ENCODE data around the gene C20orf204.
A peak's percentile ranks its signal among the peaks of the same experiment; 100 is the strongest.

Gene C20orf204

DNA sequence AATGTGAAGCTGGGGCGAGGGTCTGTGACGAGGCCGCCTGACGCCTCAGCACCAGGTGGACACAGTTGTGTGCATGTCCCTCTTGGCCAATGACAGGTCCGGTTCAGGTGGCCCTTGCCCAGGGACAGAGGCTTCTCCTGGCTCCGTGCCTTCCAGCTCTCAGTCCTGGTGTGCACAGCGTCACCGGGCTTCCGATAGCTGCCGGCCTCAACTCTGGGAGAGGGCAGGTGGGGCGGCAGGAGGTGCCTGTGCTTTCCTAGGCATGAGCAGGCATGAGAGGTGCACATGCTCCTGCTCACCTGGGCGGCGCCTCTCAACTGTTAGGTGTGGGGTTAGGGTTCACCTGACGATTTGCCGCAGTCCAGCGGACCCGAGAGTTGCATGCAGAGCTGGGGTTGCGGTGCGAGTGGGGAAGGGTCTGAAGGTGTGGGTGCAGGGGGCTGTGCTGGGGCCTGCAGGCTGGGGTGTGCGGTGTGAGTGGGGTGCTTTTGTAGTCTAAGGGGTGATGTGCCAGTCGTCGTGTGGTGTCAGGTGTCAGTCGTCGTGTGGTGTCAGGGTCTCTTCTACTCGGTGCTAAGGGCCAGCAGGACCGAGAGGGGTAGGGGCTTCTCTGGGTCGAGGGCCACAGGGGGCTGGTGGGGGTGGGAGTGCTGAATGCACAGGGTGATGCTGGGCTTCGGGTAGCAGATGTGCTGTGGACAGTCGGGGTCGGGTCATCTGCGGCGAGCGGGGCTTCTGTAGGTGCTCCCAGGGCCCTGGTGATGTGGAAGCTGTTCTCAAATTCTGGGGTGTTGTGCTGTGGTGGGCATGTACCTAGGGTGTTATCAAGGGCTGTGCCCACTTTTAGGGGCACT lies 17.2 kb downstream of the C20orf204 start:
- DNase-seq (ENCODE audit: extremely low spot score, insufficient read length, low read depth), result no peak
- FAIRE-seq, result no peak

DNA sequence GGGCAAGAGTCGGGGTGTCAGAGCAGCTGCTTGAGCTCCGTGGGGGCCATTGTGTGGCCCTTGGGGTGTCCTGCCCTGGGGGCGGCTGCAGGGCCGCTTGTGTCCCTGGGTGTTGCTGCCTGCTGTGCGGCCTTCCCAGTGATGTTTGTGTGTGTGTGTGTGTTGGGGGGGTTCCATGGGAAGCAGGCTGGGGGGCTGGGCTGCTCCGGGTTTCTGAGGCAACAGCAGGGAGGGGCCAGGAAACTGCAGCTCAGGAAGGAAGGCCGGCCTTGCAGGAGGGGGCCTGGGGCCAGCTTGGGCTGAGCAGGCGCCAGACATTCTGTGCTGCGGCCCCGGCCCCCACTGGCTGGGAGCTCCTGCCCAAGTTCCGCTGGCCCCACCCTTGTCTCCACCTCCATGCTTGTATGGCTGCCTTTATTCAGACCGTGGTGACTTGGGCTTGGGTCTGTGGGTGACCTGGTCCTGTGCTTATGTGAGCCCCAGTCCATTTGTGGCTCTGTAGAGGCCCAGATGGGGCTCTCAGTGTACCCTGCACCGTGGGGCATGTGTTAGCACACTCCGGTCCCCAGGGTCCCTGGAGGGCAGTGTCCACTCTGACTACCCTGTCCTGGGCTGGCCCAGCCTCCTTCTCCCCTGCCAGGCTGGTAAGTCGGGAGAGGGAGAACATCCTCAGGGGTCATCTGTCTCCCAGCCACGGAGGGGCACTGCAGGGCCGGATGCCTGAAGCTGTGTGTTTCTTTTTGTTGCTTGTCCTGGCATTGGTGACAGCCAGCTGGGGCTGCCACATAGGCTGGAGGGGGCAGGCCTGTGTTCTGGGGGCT lies 18.1 kb downstream of the C20orf204 start:
- DNase-seq (ENCODE audit: extremely low spot score, insufficient read length, low read depth) (no peak), FAIRE-seq (no peak)

DNA sequence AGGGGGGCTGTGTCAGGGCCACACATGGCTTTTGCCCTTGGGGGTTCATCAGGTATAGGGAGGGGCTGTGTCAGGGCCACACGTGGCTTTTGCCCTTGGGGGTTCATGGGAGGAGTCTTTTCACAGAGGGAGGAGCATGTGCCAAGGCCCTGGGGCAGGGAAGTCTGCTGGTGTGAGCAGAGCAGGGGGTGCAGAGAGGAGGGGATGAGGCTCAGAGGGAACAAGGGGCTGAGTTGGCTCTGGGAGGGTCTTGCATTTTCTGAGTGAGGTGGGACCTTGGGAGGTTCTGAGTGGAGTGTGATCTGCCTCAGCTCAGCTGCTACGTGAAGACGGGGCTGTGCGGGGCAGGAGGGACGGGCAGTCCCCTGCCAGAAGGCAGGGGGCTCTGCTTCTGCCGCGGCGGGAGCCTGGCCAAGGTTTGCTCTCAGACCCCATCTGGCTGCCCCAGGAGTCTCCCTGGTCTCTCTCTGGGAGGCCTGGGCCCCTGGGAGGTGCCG lies 19.5 kb downstream of the C20orf204 start:
- FAIRE-seq (no peak), DNase-seq (ENCODE audit: extremely low spot score, insufficient read length, low read depth) (no peak)

DNA sequence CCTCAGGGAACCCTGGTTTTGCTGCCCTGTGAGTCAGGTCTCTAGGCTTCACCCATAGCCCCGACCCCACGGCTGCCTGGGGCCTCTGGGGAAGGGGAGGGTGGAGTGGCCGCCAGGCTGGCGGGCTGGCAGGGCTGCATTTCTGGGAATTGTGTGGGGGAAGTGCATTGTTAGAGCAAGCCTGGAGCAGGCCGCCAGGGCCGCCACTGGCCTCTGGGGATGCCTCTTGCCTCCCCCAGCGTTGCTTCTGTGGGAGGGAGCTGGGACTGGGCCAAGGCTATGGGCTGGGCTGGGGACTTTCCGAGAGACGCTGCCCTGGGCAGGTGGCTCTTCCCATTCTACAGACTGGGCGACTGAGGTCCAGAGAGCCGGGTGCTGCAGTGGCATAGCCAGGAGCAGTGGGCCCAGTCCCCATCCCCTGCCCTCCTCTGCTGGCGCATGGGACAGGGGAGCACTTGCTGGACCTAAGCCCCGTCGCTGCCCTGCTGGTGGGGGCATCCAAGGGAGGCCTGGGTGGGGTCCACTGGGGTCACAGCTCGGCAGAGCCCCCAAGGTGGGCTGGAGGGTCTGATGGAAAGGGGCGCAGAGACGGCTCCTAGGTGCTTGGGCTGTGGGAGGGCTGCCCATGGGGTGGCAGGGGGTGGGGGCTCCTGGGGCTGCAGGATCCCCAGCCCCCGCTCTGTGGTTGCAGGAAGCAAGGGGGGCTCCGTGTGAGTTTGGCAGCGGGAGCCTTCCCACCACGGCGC lies 20.1 kb downstream of the C20orf204 start:
- FAIRE-seq (no peak), DNase-seq (ENCODE audit: extremely low spot score, insufficient read length, low read depth) (no peak)

- FAIRE-seq (no peak), DNase-seq (ENCODE audit: extremely low spot score, insufficient read length, low read depth) (no peak)
Observed at GRCh38 chr20:64056639-64056888, 20.6 kb downstream of the C20orf204 start.

DNA sequence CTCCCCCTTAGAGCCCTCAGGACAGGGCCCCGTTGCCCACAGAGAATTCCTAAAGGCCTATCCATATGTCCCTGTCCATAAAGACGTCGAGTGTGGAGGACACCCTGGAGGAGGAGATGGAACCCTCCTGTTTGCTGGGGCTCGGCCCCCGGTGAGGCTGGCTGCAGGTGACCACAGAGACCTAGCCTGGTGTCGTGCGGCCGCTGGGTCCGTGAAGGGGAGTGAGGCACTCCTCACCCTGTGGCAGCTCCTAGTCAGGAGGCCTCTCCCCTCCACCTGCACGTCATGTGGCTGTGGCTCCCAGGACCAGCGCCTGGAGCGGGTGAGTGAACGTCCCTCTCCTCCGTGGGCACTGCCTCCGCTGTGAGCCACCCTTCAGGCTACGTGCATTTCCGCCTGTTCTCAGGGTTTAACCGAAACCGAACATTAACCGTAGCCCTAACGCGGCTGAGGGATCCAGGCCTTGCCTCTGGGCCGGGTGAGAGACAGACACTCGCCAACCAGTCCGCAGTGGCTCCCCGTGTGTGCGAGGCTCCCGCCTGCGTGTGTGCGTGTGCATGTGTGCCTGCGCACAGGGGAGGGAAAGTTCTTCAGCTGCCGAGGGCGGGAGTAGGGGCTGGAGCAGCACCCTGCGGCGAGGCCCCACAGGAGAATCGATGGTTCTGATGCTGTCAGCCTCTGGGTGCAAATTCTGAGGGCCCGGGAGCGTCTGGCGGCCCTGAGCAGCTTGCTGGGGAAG lies 21.1 kb downstream of the C20orf204 start:
- no peak for DNase-seq (ENCODE audit: extremely low spot score, insufficient read length, low read depth)
- no peak for FAIRE-seq

- DNase-seq (ENCODE audit: extremely low spot score, insufficient read length, low read depth) (peak; percentile 76), FAIRE-seq (peak; percentile 59)
Observed at GRCh38 chr20:64057628-64058498, 21.9 kb downstream of the C20orf204 start.

GRCh38 chr20:64058536-64058935 lies 22.6 kb downstream of the C20orf204 start:
- no peak for DNase-seq (ENCODE audit: extremely low spot score, insufficient read length, low read depth)
- no peak for FAIRE-seq

- no peak for DNase-seq (ENCODE audit: extremely low spot score, insufficient read length, low read depth)
- FAIRE-seq, result no peak
Observed at GRCh38 chr20:64062276-64062595, 26.3 kb downstream of the C20orf204 start.

DNA sequence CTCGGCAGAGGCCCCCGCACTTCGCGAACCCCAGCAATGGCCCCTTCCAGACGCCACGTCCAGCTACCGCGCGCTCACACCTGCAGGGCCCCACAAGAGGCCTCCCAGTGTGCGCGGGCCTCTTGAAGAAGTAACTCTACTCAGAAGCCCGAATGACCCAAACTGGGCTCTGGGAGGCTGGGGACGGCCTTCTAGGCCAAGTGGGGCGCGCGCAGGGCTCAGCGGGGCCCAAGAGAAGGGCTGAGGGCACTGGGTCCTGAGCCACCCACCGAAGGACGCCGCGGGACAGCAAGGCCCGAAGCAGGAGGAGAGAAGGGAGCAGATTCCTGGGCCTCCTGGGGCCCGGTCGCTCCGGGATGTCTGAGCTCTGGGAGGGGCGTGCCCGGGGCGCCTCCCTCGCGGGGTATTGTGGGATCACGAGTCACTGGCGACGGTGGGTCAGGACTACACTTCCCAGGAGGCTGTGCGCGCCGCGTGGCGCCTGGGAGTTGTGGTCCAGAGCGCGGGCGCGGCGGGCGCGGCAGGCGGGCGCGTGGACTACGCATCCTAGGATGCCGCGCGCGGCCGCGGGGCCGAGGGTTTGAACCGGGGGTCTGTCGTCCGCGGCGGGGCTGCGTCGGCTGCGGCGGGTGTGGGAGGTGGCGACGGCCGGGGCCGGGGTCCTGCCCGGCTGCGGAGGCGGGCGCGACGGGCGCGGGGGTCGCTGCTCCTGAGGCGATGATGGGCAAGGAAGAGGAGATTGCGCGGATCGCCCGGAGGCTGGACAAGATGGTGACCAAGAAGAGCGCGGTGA lies 26.8 kb downstream of the C20orf204 start, which contains the start of gene TCEA2:
TSS of gene TCEA2 (plus strand) at position 603 of the 793 bp plus-strand sequence. CDS start at position 718, 115 bp downstream.
- peak; percentile 87 for FAIRE-seq
- peak; percentile 97 for DNase-seq (ENCODE audit: extremely low spot score, insufficient read length, low read depth)

DNA sequence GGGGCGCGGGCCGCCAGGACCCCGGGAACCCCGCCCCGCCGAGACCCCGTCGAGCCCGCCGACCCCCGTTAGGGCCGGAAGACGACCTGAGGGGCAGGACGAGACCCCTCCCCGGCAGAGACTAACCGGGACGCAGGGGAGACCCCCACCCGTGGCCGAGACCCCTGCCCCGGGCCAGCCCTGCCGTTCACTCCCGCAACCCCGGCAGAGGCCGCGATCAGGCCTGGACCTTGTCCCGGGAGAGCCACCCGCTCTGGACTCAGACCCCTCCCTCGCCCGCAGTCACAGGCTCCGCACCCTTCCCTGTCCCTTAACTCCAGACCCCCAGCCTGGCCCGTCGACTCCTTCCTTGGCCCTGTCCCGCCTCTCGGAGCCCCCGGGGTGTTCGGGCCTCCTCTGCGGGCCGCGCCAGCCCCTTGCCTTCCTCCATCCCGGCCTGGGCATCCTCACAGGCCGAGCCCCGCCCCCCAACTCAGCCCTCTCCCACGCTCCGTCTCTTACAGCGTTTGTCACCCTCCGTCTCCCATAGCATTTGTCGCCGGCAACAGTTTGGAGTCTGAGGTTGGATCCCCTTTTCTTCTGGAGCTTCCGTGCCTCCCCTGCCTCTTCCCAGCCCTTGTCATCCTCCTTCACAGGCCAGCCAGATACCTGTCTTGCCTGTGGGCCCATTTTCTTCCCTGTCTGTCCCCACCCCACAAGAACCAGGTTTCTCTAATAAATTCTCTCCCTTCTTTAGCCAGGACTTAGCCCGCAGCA lies 27.6 kb downstream of the C20orf204 start:
- FAIRE-seq (no peak), DNase-seq (ENCODE audit: extremely low spot score, insufficient read length, low read depth) (no peak)

GRCh38 chr20:64064145-64064698 lies 28.2 kb downstream of the C20orf204 start:
- DNase-seq (ENCODE audit: extremely low spot score, insufficient read length, low read depth) (no peak), FAIRE-seq (no peak)

GRCh38 chr20:64065062-64065973 lies 29.3 kb downstream of the C20orf204 start:
- FAIRE-seq (no peak), DNase-seq (ENCODE audit: extremely low spot score, insufficient read length, low read depth) (no peak)

- FAIRE-seq (peak; percentile 94), DNase-seq (ENCODE audit: extremely low spot score, insufficient read length, low read depth) (peak; percentile 71)
Observed at GRCh38 chr20:64065974-64066343, 30.0 kb downstream of the C20orf204 start.

DNA sequence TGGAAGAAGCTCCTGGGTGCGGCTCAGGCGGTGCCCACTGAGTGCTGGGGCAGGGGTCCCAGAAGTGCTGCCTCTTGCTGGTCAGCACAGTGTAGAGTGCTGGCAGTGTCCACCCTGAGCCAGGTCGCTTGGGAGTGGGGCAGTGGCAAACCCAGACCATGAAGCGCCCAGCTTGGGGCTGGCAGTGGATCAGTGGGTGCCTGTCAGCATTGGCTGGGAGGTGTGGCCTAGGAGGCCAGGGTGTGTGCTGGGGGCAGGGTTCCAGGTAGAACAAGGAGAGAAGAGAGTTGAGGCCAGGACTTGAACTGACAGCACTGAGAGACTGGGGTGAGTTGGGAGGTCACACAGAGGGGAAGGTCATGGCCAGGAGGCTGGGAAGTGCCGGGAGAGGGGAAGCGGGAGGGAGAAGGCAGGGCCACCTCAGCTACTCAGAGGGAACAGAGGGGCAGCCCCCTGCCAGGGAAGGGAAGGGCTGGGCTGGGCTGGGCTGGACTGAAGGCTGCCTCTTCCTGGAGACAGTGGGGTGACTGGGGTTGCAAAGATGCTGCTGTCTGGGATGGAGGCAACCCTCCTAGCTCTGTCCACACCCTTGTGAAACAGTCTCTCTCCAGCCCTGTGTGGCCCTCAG lies 31.1 kb downstream of the C20orf204 start:
- DNase-seq (ENCODE audit: extremely low spot score, insufficient read length, low read depth) (no peak), FAIRE-seq (no peak)

All from GM18507 (cell line).